Measurements from ENCODE around the gene SPEG.

SPEG gene

DNA sequence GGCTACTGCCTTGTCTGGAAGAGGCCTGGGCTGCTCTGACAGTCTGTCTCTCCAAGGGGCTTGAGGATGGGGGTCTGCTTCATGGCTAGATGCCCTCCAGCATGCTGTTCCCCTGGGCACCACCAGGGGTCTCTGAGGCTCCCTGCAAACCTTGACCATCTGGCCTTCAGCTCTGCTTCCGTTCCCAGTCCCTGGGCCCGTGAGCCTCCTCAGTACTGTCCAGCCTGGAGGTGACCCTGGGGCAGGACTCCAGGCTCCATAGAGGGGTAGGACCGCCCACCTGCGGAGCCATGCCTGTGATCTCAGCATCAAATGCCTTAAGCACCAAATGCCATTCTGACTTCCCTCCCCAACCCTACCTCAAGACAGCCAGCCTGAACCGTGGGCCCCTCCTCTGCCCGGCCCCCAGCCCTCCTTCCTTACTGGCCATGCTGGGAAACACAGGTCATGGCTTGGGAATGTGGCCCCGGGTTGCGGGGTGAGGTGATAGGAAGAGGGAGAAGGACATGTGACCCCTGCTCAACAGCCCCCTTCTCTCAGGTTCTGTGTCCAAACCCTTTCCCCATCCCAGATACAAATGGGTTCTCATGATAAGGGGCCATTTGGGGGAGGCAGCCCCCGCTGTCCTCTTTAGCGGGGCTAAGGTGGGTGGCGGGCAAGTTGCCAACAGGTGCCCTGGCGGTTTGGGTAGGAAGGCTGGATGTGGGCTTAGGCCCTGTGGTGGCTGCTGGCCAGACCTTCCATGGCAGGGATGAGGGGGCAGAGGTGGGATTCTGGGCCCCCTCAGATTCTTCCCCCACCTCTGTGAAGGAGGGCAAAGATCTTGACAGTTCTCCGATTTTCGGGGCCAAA, 25.0 kb downstream of the SPEG start:
- DNase-seq (ENCODE audit: low spot score): peak; percentile 33
- FAIRE-seq: no peak

DNA sequence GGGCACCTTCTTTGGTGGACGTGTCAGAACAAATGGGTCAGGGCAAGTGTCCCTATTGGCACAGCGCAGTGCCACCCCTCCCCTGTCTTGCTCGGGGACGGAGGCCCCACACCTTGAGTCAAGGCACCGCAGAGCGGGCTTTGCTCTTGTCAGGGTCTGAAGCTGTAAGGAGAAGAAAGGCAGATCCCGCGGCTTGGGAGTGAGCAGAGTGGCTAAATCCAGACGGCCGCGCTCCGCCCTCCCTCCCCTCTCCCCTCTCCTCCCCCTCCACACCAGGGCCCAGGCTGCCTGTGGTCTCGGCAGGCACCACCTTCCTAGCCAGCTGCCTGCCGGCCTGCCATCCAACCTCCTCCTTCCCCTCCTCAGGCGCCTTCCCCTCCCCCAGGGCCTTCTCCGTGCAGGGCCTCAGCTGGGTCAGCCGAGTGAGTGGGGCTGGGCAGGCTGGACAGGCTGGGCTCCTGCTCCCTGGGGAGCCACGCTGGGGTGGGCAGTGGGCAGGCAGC, 25.8 kb downstream of the SPEG start:
- DNase-seq (ENCODE audit: low spot score): no peak
- FAIRE-seq: no peak

DNA sequence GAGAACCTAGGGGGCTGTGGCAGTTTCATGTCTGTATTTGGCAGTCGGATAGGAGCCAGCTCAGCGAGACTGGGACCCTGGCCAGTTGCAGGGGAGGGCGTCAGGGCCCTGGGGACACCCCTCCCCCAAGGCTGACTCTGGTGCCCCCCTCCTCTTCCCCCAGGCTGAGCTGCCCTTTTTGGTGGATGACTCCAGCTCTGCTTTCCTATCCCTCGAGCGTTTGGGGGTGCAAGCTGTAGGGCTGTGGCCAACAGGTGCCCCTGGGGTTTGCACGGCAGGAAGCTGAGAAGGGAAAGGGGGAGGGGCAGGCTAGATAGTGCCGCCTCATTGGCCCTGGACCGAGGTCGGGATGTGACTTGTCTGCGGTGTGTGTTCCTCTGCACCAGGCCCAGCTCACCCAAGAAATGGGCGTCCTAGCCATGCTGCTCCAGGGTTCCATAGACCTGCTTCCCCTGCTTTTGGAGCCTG, 26.4 kb downstream of the SPEG start:
- FAIRE-seq (no peak), DNase-seq (ENCODE audit: low spot score) (no peak)

DNA sequence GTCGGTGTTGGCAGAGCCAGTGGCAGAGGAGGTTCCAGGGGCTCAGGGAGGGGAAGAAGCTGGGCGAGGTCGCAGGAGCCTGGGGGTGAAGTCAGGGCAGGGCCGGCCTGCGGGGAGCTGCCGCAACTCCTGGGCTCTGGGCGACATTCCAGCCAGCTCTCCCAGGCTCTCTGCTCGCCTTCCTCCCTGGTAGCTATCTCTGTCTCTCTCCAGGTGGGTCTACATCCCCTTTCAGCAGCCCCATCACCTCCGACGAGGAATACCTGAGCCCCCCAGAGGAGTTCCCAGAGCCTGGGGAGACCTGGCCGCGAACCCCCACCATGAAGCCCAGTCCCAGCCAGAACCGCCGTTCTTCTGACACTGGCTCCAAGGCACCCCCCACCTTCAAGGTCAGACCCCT, 27.0 kb downstream of the SPEG start:
- FAIRE-seq: no peak

DNA sequence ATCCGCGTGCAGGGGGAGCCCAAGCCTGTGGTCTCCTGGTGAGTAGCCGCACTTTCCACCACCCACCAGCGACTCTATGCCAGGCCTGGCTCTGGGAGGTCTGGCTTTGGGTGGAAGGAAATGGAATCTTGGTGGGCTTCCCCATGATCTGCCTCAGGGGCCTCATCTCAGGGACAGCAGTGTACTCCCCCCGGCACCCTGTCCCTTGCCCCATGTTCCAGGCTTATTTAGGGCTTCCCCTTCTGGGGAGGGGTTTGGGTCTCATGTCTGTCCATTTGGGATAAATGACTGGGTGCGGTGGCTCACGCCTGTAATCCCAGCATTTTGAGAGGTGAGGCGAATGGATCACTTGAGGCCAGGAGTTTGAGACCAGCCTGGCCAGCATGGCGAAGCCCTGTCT, 27.7 kb downstream of the SPEG start:
- FAIRE-seq (no peak), DNase-seq (ENCODE audit: low spot score) (no peak)

More for the DNA sequence above, 27.0 kb downstream of the SPEG start:
- no peak for DNase-seq (ENCODE audit: low spot score)

DNA sequence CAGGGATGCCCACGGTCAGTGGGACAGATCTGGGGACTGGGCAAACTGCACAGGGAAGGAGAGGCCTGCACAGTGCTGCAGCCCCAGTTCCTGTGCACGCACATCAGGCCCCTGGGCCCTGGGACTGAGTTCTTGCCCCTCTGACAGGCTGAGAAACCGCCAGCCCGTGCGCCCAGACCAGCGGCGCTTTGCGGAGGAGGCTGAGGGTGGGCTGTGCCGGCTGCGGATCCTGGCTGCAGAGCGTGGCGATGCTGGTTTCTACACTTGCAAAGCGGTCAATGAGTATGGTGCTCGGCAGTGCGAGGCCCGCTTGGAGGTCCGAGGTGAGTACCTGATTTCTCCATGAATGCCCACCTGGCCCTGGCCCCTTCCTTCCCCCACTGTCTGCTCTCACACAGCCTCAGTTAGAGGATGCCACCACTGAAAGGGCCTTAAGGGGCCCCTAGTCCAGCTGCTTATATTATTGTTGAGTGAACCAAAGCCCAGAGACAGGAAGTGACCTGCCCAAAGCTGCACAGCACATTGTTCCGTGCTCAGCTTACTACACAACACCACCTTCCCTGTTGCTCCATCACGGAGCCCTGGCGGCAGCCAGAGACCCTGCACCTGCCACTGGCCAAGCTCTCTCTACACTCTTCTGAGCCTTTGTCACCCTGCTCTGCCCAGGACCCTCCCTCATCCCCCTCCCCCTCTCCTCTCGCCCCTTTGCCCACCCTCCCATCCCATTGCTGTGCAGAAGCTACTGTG, 29.8 kb downstream of the SPEG start:
- no peak for FAIRE-seq
- no peak for DNase-seq (ENCODE audit: low spot score)

DNA sequence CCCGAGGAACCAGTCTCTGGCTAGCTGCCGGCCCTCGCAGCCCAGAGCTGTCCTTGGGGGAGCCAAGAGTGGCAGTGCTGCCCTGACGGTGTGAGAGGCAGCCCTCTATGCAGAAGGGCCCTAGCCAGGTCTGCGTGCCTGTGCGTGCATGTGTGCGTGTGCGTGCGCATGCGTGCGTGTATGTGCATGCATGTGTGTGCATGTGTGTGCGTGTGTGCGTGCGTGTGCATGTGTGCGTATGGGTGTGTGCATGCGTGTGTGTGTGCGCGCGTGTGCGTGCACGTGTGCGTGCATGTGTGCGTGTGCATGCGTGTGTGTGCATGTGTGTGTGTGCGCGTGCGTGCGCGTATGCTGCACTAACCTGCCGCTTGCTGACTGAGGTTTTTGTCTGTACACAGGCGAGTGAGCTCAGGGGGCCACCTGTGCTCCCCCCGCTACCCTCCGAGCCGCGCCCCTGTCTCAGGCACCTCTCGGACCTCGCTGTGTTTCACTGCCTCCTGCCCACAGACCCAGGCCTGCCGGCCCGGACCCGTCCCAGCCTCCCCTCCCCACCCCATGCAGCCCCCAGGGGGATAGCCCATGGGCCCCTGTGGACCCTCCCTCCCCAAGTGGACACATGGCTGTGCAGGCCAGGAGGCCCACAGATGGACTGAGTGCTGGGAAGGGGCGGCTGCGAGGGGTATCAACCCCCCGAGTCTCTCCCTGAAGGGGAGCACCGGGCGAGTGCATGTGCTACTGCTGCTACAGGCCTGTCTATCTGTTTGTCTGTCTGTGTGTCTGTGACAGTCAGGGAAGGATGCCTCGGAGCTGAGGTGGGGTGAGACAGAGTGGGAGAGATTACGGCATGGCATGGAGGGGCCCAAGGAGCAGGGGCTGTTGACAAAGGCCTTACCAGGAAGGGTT, 31.3 kb downstream of the SPEG start:
- DNase-seq (ENCODE audit: low spot score): no peak
- no peak for FAIRE-seq

DNA sequence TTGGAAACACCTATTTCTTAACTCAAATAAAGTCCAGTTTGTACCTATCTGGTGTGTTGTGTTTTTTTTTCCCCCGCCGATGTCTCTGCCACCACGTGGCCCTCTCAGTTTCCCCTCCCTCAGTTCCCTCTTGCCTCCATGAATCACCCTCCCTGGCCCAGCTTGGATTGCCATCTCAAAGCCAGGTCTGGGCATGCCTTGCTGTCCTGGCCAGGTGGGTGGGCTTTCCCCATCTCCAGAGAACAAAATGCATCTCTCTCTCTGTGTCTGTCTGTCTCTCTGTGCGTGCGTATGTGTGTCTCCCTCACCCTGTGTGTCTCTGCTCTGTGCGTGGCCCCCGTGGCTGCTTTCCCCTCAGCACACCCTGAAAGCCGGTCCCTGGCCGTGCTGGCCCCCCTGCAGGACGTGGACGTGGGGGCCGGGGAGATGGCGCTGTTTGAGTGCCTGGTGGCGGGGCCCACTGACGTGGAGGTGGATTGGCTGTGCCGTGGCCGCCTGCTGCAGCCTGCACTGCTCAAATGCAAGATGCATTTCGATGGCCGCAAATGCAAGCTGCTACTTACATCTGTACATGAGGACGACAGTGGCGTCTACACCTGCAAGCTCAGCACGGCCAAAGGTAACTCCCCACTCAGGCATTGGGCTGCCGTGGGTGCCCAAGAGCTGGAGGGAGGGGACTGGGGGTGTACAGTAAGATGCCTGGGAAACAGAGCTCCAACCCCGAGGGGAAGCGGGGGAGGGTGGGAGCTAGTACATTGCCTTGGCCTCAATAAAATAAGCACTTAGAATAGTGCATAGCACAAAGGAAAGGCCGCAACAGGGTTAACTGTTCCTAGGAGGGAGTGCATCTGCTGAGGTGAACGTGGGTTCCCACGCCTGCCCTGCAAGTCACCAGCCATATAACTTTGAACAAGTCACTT, 32.4 kb downstream of the SPEG start:
- FAIRE-seq (no peak), DNase-seq (ENCODE audit: low spot score) (no peak)

DNA sequence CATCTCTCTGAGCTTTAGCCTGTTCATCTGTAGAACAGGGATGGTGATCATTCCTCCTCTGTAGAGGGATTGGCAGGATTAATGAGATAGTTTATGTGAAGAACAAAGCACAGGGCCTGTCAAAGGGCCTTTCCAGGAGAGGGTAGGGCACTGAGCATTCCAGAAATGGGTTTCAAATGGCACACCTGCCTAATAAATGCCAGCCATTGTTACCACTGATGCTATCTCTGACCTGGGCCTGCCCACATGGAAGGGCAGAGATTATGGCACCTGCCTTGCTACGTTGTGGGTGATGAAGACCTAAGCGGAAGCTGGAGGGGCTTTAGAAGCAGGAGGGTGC, 33.1 kb downstream of the SPEG start:
- FAIRE-seq: no peak
- DNase-seq (ENCODE audit: low spot score): no peak

DNA sequence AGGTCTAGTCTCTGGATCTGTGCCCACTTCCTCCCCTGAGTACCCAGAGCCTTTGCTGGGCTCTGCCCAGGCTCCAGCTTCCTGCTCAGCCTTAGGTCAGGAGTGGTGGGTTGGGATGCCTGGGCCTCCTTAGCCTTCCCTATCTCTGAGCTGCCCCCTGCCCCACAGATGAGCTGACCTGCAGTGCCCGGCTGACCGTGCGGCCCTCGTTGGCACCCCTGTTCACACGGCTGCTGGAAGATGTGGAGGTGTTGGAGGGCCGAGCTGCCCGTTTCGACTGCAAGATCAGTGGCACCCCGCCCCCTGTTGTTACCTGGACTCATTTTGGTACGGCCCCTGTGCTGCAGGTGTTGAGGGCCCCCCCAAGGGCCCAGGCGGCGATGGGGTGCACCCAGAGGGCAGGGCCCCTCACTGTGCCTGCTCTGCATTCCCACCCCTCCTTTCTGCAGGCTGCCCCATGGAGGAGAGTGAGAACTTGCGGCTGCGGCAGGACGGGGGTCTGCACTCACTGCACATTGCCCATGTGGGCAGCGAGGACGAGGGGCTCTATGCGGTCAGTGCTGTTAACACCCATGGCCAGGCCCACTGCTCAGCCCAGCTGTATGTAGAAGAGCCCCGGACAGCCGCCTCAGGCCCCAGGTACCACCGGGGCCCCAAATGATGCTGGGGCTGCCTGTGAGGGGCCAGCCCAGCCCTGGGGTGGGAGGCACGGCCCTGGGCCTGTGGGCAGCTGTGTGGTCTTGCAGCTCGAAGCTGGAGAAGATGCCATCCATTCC, 34.0 kb downstream of the SPEG start:
- FAIRE-seq: no peak
- DNase-seq (ENCODE audit: low spot score): no peak

DNA sequence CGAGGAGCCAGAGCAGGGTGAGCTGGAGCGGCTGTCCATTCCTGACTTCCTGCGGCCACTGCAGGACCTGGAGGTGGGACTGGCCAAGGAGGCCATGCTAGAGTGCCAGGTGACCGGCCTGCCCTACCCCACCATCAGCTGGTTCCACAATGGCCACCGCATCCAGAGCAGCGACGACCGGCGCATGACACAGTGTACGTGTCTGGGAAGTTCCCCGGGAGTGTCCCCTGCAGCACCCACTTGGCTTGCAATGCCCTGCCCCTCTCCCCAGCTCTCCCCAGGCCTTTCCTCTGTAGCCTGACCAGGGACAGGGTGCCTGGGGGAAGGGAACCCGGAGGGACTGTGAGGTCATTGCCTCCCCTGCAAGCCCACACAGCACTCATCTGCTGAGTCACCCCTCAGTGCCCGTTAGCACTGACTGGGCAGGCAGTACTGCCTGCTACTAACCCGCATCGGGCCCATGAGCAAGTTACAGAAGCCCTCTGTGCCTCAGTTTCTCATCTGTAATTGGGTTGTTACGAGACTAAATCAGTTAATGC, 34.6 kb downstream of the SPEG start:
- DNase-seq (ENCODE audit: low spot score) (peak; percentile 82), FAIRE-seq (peak; percentile 82)

DNA sequence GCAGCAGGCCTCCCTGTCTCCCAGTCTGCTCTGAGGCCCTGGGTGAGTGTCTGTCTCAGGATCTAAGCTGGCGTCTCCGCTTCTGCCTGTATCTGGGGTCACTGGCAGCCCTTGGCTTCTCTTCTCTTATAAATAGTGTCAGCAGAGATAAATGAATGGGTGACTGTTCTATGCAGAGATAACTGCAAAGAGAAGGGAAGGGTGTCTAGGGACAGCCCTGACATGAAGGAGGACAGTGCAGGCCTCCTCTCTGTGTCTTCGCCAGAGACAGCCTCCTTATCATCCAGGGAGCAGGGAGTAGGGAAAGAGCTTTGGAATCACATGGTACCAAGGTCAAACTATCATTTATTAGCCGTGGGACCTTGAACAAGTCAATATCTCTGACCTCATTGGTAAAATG, 35.8 kb downstream of the SPEG start:
- no peak for FAIRE-seq
- no peak for DNase-seq (ENCODE audit: low spot score)

DNA sequence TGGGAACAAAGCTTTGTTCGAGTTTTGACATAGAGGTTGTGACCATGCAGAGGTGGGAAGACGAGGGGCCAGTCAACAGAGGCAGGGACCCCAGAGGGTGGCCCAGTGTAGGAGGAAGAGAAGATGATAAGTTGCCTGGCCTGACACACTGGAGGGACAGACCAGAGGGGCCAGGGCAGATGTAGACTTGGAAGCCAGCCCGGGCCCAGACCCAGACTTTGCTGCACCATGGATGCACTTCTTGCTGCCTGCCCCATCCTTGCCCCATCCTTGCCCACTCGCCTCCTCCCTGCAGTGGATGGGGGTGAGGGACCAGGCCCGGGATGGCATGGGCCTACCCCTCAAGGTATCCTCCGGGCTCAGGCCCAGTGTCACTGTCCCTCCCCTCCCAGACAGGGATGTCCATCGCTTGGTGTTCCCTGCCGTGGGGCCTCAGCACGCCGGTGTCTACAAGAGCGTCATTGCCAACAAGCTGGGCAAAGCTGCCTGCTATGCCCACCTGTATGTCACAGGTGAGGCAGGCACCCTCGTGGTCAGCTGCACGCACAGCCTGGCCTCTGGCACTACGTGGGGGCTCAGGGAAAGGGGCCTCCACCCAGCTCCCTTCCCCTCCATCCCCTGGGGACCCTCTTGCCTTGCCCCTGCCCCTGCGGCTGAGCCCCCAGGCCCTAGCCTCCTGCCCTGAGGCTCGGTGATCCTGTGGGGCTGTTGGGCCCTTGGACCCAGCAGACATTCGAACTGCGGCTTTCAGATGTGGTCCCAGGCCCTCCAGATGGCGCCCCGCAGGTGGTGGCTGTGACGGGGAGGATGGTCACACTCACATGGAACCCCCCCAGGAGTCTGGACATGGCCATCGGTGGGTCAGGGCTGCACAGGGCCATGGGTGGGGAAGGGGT, 37.1 kb downstream of the SPEG start:
- FAIRE-seq (no peak), DNase-seq (ENCODE audit: low spot score) (no peak)

DNA sequence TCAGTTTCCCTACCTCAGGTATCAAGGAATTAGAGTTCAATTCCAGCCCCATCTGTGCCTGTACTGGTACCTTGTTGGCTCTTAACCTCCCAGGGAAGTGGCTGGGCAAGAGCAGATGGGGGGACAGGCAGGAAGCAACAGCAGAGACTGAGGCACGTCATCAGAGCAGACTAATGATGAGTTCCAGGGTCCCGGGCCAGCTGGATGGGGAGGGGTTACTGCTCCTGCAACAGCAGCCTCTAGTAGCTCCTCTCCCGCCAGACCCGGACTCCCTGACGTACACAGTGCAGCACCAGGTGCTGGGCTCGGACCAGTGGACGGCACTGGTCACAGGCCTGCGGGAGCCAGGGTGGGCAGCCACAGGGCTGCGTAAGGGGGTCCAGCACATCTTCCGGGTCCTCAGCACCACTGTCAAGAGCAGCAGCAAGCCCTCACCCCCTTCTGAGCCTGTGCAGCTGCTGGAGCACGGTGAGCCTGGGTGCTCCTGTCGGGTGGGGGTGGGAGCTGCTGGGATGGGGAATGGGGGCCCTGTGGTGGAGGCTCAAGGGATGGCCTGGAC, 38.1 kb downstream of the SPEG start:
- no peak for DNase-seq (ENCODE audit: low spot score)
- FAIRE-seq: no peak

DNA sequence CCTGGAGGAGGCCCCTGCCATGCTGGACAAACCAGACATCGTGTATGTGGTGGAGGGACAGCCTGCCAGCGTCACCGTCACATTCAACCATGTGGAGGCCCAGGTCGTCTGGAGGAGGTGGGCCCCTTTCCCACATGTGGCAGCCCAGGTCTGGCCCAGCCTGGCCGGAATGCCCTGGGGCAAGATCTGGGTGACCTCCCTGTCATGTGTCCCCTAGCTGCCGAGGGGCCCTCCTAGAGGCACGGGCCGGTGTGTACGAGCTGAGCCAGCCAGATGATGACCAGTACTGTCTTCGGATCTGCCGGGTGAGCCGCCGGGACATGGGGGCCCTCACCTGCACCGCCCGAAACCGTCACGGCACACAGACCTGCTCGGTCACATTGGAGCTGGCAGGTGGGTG, 38.9 kb downstream of the SPEG start:
- DNase-seq (ENCODE audit: low spot score) (no peak), FAIRE-seq (no peak)

DNA sequence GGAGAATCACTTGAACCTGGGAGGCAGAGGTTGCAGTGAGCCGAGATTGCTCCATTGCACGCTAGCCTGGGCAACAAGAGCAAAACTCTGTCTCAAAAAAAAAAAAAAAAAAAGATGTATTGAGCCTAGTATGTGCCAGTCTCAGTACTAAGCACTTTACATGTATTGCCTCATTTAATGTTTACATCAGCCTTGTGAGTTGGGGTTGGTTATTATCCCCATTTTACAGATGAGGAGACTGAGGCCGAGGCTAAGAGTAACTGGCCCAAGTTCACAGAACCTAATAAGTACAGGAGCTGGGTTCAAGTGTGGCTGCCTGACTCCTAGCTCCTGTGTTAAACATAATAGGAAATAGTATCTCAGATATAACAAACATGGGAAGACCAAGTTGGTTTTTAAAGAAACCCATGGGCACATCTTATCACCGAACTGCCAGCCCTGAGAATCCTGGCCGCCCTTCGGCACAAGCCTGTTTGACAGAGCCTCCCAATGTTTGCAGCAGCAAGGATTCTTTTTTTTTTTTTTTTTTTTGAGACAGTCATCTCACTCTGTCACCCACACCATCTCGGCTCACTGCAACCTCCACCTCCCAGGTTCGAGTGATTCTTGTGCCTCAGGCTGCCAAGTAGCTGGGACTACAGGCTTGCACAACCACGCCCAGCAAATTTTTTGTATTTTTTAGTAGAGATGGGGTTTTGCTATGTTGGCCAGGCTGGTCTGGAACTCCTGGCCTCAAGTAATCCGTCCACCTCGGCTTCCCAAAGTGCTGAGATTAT, 39.8 kb downstream of the SPEG start:
- DNase-seq (ENCODE audit: low spot score): no peak
- FAIRE-seq: no peak

DNA sequence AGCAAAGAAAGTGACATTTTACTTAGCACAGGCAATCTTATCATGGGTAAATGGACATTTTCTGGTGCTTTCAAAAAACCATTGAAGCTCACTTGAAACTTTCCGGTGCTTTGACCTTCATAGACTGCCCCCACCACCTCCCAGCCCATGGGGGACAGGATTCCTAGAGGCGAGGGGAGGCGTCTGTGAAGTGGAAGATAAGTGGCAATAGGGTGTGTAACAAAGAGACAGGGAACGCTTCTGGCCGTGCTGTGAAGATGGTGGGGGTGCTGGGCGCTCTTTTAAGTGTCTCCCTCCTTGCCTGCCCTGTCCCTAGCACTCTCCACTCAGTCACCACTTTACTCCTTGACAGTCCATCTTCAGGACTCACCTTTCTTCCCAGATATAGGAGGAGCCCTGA, 40.6 kb downstream of the SPEG start:
- DNase-seq (ENCODE audit: low spot score) (no peak), FAIRE-seq (no peak)
